HepG2 (cell line): ENCODE measurements around the gene PEMT. TPM values are rescaled to one million over a fixed set of nuclear protein-coding genes. Genes with fewer than 3 reads are reported as not detected.

Experiments
- ARID2 ChIP-seq: sonication (generic); formaldehyde crosslinking; IDR thresholded peaks from 2 replicates; pipeline ENCODE4 v1.8.1; 2022; ENCODE audit warnings: mild to moderate bottlenecking, missing genetic modification reagents, borderline replicate concordance
- DPF2 ChIP-seq: sonication (generic); formaldehyde crosslinking; IDR thresholded peaks from 2 replicates; pipeline ENCODE4 v1.4.0; 2020; ENCODE audit warnings: mild to moderate bottlenecking, low read depth, missing genetic modification reagents, borderline replicate concordance
- DZIP1 ChIP-seq: sonication (generic); formaldehyde crosslinking; IDR thresholded peaks from 2 replicates; pipeline ENCODE4 v1.5.0; 2020; ENCODE audit warnings: mild to moderate bottlenecking, missing genetic modification reagents
- HMG20B ChIP-seq: conservative IDR thresholded peaks from 2 replicates; pipeline ENCODE4 v1.6.1; 2016; ENCODE audit warnings: missing genetic modification reagents, missing compliant biosample characterization
- NFKBIZ ChIP-seq: IDR thresholded peaks from 2 replicates; pipeline ENCODE4 v1.6.1; 2018; ENCODE audit warnings: missing genetic modification reagents, missing compliant biosample characterization
- PRDM10 ChIP-seq: sonication (generic); formaldehyde crosslinking; IDR thresholded peaks from 2 replicates; pipeline ENCODE4 v1.4.0; 2020; ENCODE audit warnings: low read depth, missing genetic modification reagents
- PRDM4 ChIP-seq: sonication (generic); formaldehyde crosslinking; IDR thresholded peaks from 2 replicates; pipeline ENCODE4 v1.9.0; 2021; ENCODE audit warnings: missing genetic modification reagents, borderline replicate concordance
- SP140L ChIP-seq: sonication (generic); formaldehyde crosslinking; IDR thresholded peaks from 2 replicates; pipeline ENCODE4 v1.4.0; 2020; ENCODE audit warnings: missing genetic modification reagents, borderline replicate concordance
- ZNF142 ChIP-seq: sonication (generic); formaldehyde crosslinking; IDR thresholded peaks from 2 replicates; pipeline ENCODE4 v1.4.0; 2020; ENCODE audit warnings: missing genetic modification reagents
- polyA plus RNA-seq, 8 experiments: library from polyadenylated mRNA; depleted of rRNA in 3 of 8; stranded (reverse) in 7 of 8; unstranded in 1 of 8; fragments of >200 nt; fragmentation: Illumina TruSeq in 4 of 8; extraction: Trizol in 4 of 8; gene quantifications; 2 replicates each; pipeline versions ENCODE4 v1.2.1 to v1.2.3, GENCODE V29; 2011 to 2016; ENCODE audit warnings: low read depth in 4 of 8, missing spikeins in 1 of 8, mixed read lengths in 1 of 8; ENCODE audit not compliant: insufficient read depth in 1 of 8
- total RNA-seq, 5 experiments: library from RNA; depleted of rRNA; stranded (reverse); fragments of >200 nt; fragmentation: Illumina TruSeq; extraction: Trizol; gene quantifications; 2 replicates each; pipeline ENCODE4 v1.2.3, GENCODE V29; 2016; ENCODE audit warnings: low read depth in 1 of 5

PEMT gene
- total and polyA plus RNA-seq, 2 of the 13 experiments (the other 11 are each of a cell fraction or from before 2014, with no cell fraction given), result 31.7 to 43.6 TPM

DNA sequence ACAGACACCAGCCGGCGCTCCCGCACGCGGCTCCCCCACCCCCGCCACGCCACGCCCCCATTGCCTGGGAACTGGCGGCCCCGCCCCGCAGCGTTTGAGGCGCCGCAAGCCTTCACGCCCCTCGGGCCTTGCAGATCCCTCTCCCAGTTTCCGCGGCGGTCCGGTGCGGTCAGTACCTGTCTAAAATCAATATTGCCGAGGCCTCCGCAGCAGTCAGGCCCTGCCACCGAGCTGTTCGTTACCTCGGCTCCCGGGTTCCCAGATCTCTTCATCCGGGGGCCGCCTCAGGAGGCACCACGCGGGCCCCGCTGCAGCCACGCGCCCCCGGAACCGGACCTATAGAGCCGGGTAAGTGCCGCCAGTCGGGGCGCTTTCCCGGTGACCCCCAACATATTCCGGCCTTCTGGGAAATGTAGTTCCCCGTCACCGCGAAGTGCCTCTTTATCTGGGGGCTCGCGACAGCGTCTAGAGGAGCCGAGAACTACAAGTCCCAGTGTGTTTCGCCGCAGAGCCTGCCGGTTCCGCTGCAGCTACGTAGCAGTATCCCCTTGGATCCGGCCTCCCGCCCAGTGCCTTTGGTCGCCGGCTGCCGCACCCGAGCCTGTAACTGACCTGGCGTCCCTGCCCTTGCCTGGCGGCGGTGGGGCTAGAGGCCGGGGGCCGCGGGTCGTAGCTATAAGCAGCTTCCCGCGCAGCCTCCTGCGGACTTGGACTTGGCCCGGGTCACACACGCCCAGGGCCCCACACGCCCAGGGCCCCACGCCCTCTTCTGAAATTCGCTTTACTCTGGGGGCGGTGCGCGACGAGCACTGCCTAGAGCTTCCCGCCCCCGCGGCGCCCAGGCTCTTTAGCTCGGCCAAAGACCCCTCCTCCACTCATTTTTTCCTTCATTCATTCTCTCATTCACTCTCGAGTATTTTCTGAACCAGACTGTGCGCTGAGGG lies at the start of gene PEMT (continued):
- TF ChIP-seq PRDM10 (peak; percentile 77), ARID2 (CRISPR knock-in tag) (no peak), NFKBIZ (CRISPR knock-in tag) (no peak), HMG20B (CRISPR knock-in tag) (no peak), DZIP1 (CRISPR knock-in tag) (no peak), ZNF142 (CRISPR knock-in tag) (no peak; the same call in 1 of the 2 replicates), DPF2 (CRISPR knock-in tag) (no peak), SP140L (CRISPR knock-in tag) (no peak), PRDM4 (CRISPR knock-in tag) (no peak)
